Left lung (tissue), 10 donors: ENCODE measurements around the gene FGF22. TPM values are rescaled to one million over a fixed set of nuclear protein-coding genes. Genes with fewer than 3 reads are reported as not detected.

Experiments
- ATAC-seq: fragments of 200-7000 bp; cut with Tn5 transposase; one replicate; pipeline ENCODE4 v1.9.1; 2020; ENCODE audit warnings: moderate library complexity
- DNase-seq, 4 donors: peaks; one replicate each; pipeline ENCODE4 v3.0.0-alpha.2; 2013 to 2020
- H3K27ac ChIP-seq, 2 donors: fragments of 200-600 bp; sonication (generic) in 1 of 2; one replicate each; pipeline versions ENCODE4 v1.5.0 to v1.8.0; 2020 to 2021
- H3K27me3 ChIP-seq, 2 donors: fragments of 200-600 bp; sonication (generic) in 1 of 2; one replicate each; pipeline versions ENCODE4 v1.5.0 to v1.8.0; 2020 to 2021
- H3K36me3 ChIP-seq, 2 donors: fragments of 200-600 bp; sonication (generic) in 1 of 2; one replicate each; pipeline versions ENCODE4 v1.5.0 to v1.8.0; 2020 to 2021
- H3K4me1 ChIP-seq, 2 donors: fragments of 200-600 bp; one replicate each; pipeline ENCODE4 v1.8.0; 2021
- H3K4me3 ChIP-seq, 2 donors: fragments of 200-600 bp; sonication (generic) in 1 of 2; one replicate each; pipeline versions ENCODE4 v1.5.0 to v1.8.0; 2020 to 2021; ENCODE audit warnings: mild to moderate bottlenecking in 1 of 2
- H3K9me3 ChIP-seq, 2 donors: fragments of 200-600 bp; sonication (generic) in 1 of 2; one replicate each; pipeline versions ENCODE4 v1.5.0 to v1.8.0; 2020 to 2021
- intact Hi-C, 2 donors: fragments of 100-400 bp; cut with DNase I; formaldehyde crosslinking; loops; one replicate each; pipeline versions ENCODE4 v1.11.2 to v1.14.2; 2022
- polyA plus RNA-seq, 6 donors: library from polyadenylated mRNA; unstranded; fragments of 120-200 nt; gene quantifications; one replicate each; pipeline ENCODE4 v1.2.1, GENCODE V29; 2013; ENCODE audit not compliant: insufficient read length in 6 of 6
- total RNA-seq, 2 donors: library from RNA; stranded (reverse); fragmentation: NEBNext Ultra II Directional; extraction: Animal tissue kit (Norgen Biotek cat#: 25700); gene quantifications; one replicate each; pipeline ENCODE4 v1.2.1, GENCODE V29; 2021
- TF ChIP-seq, protein P1 (sequence below), 2 donors: fragments of 200-600 bp; sonication (generic) in 1 of 2; IDR thresholded peaks; one replicate each; pipeline versions ENCODE4 v1.5.0 to v1.8.0; 2021; ENCODE audit warnings: antibody characterized with exemption in 2 of 2
- donor health status: DM: no; HTN: yes; CAD: no.
- donor health status: DM: no; HTN: no; CAD: no.

Gene FGF22
- total and polyA plus RNA-seq, 8 donors: 0.21 to 0.48 (median 0.30) TPM

GRCh38 chr19:613732-614567, 25.7 kb upstream of the FGF22 start:
- H3K9me3 ChIP-seq: no peaks in the 10 kb centered on the region
- TF ChIP-seq, protein P1, sequence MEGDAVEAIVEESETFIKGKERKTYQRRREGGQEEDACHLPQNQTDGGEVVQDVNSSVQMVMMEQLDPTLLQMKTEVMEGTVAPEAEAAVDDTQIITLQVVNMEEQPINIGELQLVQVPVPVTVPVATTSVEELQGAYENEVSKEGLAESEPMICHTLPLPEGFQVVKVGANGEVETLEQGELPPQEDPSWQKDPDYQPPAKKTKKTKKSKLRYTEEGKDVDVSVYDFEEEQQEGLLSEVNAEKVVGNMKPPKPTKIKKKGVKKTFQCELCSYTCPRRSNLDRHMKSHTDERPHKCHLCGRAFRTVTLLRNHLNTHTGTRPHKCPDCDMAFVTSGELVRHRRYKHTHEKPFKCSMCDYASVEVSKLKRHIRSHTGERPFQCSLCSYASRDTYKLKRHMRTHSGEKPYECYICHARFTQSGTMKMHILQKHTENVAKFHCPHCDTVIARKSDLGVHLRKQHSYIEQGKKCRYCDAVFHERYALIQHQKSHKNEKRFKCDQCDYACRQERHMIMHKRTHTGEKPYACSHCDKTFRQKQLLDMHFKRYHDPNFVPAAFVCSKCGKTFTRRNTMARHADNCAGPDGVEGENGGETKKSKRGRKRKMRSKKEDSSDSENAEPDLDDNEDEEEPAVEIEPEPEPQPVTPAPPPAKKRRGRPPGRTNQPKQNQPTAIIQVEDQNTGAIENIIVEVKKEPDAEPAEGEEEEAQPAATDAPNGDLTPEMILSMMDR (IDR thresholded peaks at IDR 0.05): no peak
- no peak overlapping the region for H3K4me3 ChIP-seq
- H3K27me3 ChIP-seq: peaks cover 0 to 56% of the 10 kb centered on the region in 2 donors
- intact Hi-C loops: no loop called here
- DNase-seq (no peak), ATAC-seq (no peak)
- H3K36me3 ChIP-seq: peaks cover 0 to 23% of the 10 kb centered on the region in 2 donors
- peaks cover 6 to 29% of the 10 kb centered on the region in 2 donors for H3K4me1 ChIP-seq
- H3K27ac ChIP-seq: no peak overlapping the region

GRCh38 chr19:615619-616018, 24.1 kb upstream of the FGF22 start:
- DNase-seq (no peak), ATAC-seq (peak; percentile 38)
- no peaks in the 10 kb centered on the region for H3K9me3 ChIP-seq
- TF ChIP-seq, protein P1 (IDR thresholded peaks at IDR 0.05): no peak
- peaks cover 0 to 40% of the 10 kb centered on the region in 2 donors for H3K27me3 ChIP-seq
- H3K4me3 ChIP-seq: no peak overlapping the region
- no peak overlapping the region for H3K27ac ChIP-seq
- intact Hi-C loops: no loop called here
- peaks cover 0 to 14% of the 10 kb centered on the region in 2 donors for H3K4me1 ChIP-seq
- H3K36me3 ChIP-seq: peaks cover 0 to 40% of the 10 kb centered on the region in 2 donors

DNA sequence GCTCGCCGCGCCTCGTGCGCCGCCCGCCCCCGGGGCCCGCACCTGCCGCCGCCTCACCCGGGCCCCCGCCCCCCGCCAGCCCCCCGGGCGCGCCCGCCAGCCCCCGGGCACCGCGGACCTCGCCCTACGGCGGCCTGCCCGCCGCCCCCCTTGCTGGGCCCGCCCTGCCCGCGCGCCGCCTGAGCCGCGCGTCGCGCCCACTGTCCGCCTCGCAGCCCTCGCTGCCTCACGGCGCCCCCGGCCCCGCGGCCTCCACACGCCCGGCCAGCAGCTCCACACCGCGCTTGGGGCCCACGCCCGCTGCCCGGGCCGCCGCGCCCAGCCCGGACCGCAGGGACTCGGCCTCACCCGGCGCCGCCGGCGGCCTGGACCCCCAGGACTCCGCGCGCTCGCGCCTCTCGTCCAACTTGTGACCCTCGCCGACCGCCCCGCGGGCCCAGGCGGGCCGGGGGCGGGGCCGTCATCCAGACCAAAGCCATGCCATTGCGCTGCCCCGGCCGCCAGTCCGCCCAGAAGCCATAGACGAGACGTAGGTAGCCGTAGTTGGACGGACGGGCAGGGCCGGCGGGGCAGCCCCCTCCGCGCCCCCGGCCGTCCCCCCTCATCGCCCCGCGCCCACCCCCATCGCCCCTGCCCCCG, 23.5 kb upstream of the FGF22 start:
- peaks cover 0 to 45% of the 10 kb centered on the region in 2 donors for H3K36me3 ChIP-seq
- H3K4me1 ChIP-seq: peaks cover 0 to 8% of the 10 kb centered on the region in 2 donors
- H3K27me3 ChIP-seq: peaks cover 0 to 35% of the 10 kb centered on the region in 2 donors
- intact Hi-C loops: no loop called here
- no peak overlapping the region for H3K27ac ChIP-seq
- TF ChIP-seq, protein P1 (IDR thresholded peaks at IDR 0.05): no peak
- H3K4me3 ChIP-seq: no peak overlapping the region
- ATAC-seq (no peak), DNase-seq (no peak)
- H3K9me3 ChIP-seq: no peaks in the 10 kb centered on the region

GRCh38 chr19:616747-617526, 22.7 kb upstream of the FGF22 start:
- intact Hi-C loops: no loop called here
- Histone ChIP-seq H3K36me3 (peaks cover 0 to 53% of the 10 kb centered on the region in 2 donors), H3K4me3 (no peak overlapping the region), H3K27me3 (peaks cover 0 to 32% of the 10 kb centered on the region in 2 donors), H3K4me1 (peaks cover 0 to 4% of the 10 kb centered on the region in 2 donors), H3K9me3 (no peaks in the 10 kb centered on the region), H3K27ac (no peak overlapping the region)
- ATAC-seq (no peak), DNase-seq (no peak)
- TF ChIP-seq, protein P1 (IDR thresholded peaks at IDR 0.05): no peak
